Measurements from ENCODE around the gene USP24.
"Not testable (repeated sequence)": the region's sequence is repeated elsewhere in the genome, so short reads cannot be mapped to it uniquely, and the experiment has no call there.

Gene USP24

GRCh38 chr1:55031098-55031497, 184.1 kb downstream of the USP24 start:
- DNase-seq: not testable (repeated sequence)

- not testable (repeated sequence) for DNase-seq
Observed at GRCh38 chr1:55026682-55027081, 188.5 kb downstream of the USP24 start.

GRCh38 chr1:55024163-55024562, 191.0 kb downstream of the USP24 start:
- not testable (repeated sequence) for DNase-seq

- peak; percentile 89 to 94 for DNase-seq
Observed at GRCh38 chr1:55021942-55022546, 193.1 kb downstream of the USP24 start.

GRCh38 chr1:55018395-55018794, 196.8 kb downstream of the USP24 start:
- no peak for DNase-seq

All from NCI-H524 (cell line).